Liver (tissue), 9 donors: Measurements from ENCODE around the gene RRP8. TPM values are rescaled to one million over a fixed set of nuclear protein-coding genes. Genes with fewer than 3 reads are reported as not detected.
A peak's percentile ranks its signal among the peaks of the same experiment; 100 is the strongest.

ENCODE experiments used
- DNase-seq: peaks from one replicate; pipeline ENCODE4 v3.0.0-alpha.2; 2017; ENCODE audit warnings: low spot score
- H3K27ac ChIP-seq, 2 donors: one replicate each; pipeline ENCODE4 v1.7.0; 2013; ENCODE audit warnings: inconsistent platforms in 2 of 2, low read length in 2 of 2, control low read depth in 1 of 2, low read depth in 1 of 2, mild to moderate bottlenecking in 1 of 2
- H3K27me3 ChIP-seq, 4 donors: one replicate each; pipeline versions ENCODE4 v1.6.1 to v1.7.0; 2013; ENCODE audit warnings: low read length in 3 of 4, inconsistent platforms in 1 of 4, mild to moderate bottlenecking in 1 of 4, moderate library complexity in 1 of 4; ENCODE audit not compliant: control insufficient read depth in 4 of 4, insufficient read depth in 4 of 4
- H3K36me3 ChIP-seq, 4 donors: one replicate each; pipeline versions ENCODE4 v1.6.1 to v1.7.0; 2013; ENCODE audit warnings: low read length in 3 of 4, mild to moderate bottlenecking in 3 of 4, low read depth in 1 of 4, moderate library complexity in 1 of 4; ENCODE audit not compliant: control insufficient read depth in 4 of 4, insufficient read depth in 3 of 4
- H3K4me1 ChIP-seq, 4 donors: one replicate each; pipeline versions ENCODE4 v1.6.1 to v1.7.0; 2013; ENCODE audit warnings: low read length in 3 of 4, mild to moderate bottlenecking in 3 of 4, moderate library complexity in 1 of 4; ENCODE audit not compliant: control insufficient read depth in 4 of 4, insufficient read depth in 4 of 4
- H3K4me3 ChIP-seq, 3 donors: one replicate each; pipeline versions ENCODE4 v1.6.1 to v1.7.0; 2013; ENCODE audit warnings: low read length in 3 of 3, control low read depth in 1 of 3, low read depth in 1 of 3, mild to moderate bottlenecking in 1 of 3
- H3K9ac ChIP-seq, 2 donors: one replicate each; pipeline ENCODE4 v1.7.0; 2013; ENCODE audit warnings: low read length in 2 of 2, mild to moderate bottlenecking in 2 of 2, moderate library complexity in 2 of 2, control low read depth in 1 of 2, low read depth in 1 of 2
- H3K9me3 ChIP-seq, 4 donors: one replicate each; pipeline versions ENCODE4 v1.6.1 to v1.7.0; 2013; ENCODE audit warnings: low read length in 3 of 4; ENCODE audit not compliant: control insufficient read depth in 4 of 4
- ATF3 ChIP-seq: IDR thresholded peaks from 2 replicates; pipeline ENCODE4 v1.6.1; 2016; ENCODE audit warnings: antibody characterized with exemption
- CTCF ChIP-seq: fragments of 150-350 bp; IDR thresholded peaks from 2 replicates; pipeline ENCODE4 v1.5.1; 2017; ENCODE audit warnings: improper control_type of control experiment, low read depth, low read length; ENCODE audit not compliant: missing input control
- EGR1 ChIP-seq, 2 donors: IDR thresholded peaks; 2 replicates each; pipeline ENCODE4 v1.6.1; 2016 to 2018; ENCODE audit warnings: antibody characterized with exemption in 2 of 2, low read depth in 2 of 2
- FOXA1 ChIP-seq: IDR thresholded peaks from 2 replicates; pipeline ENCODE4 v1.6.1; 2016; ENCODE audit warnings: antibody characterized with exemption
- FOXA2 ChIP-seq: IDR thresholded peaks from 2 replicates; pipeline ENCODE4 v1.6.1; 2016; ENCODE audit warnings: antibody characterized with exemption
- GABPA ChIP-seq, 2 donors: IDR thresholded peaks in 1 of 2; conservative IDR thresholded peaks in 1 of 2; 2 replicates each; pipeline ENCODE4 v1.6.1; 2016; ENCODE audit warnings: antibody characterized with exemption in 2 of 2, mild to moderate bottlenecking in 1 of 2, moderate library complexity in 1 of 2
- HNF4A ChIP-seq, 2 donors: conservative IDR thresholded peaks; 2 replicates each; pipeline ENCODE4 v1.6.1; 2016; ENCODE audit warnings: antibody characterized with exemption in 2 of 2, mild to moderate bottlenecking in 2 of 2
- HNF4G ChIP-seq: IDR thresholded peaks from 2 replicates; pipeline ENCODE4 v1.6.1; 2016; ENCODE audit warnings: antibody characterized with exemption
- JUND ChIP-seq, 2 donors: IDR thresholded peaks; 2 replicates each; pipeline ENCODE4 v1.6.1; 2016; ENCODE audit warnings: antibody characterized with exemption in 2 of 2
- MAX ChIP-seq: IDR thresholded peaks from 2 replicates; pipeline ENCODE4 v1.6.1; 2016; ENCODE audit warnings: antibody characterized with exemption
- NR2F2 ChIP-seq: IDR thresholded peaks from 2 replicates; pipeline ENCODE4 v1.6.1; 2016; ENCODE audit warnings: antibody characterized with exemption
- RAD21 ChIP-seq, 2 donors: IDR thresholded peaks; 2 replicates each; pipeline ENCODE4 v1.6.1; 2016; ENCODE audit warnings: antibody characterized with exemption in 2 of 2, mild to moderate bottlenecking in 2 of 2
- REST ChIP-seq: IDR thresholded peaks from 2 replicates; pipeline ENCODE4 v1.6.1; 2016; ENCODE audit warnings: antibody characterized with exemption, mild to moderate bottlenecking
- RXRA ChIP-seq, 2 donors: IDR thresholded peaks; 2 replicates each; pipeline ENCODE4 v1.6.1; 2017 to 2018; ENCODE audit warnings: antibody characterized with exemption in 2 of 2, mild to moderate bottlenecking in 1 of 2
- SP1 ChIP-seq: IDR thresholded peaks from 2 replicates; pipeline ENCODE4 v1.6.1; 2018; ENCODE audit warnings: antibody characterized with exemption, mild to moderate bottlenecking
- TAF1 ChIP-seq: conservative IDR thresholded peaks from 2 replicates; pipeline ENCODE4 v1.6.1; 2016; ENCODE audit warnings: antibody characterized with exemption, mild to moderate bottlenecking
- YY1 ChIP-seq: IDR thresholded peaks from 2 replicates; pipeline ENCODE4 v1.6.1; 2016; ENCODE audit warnings: antibody characterized with exemption, mild to moderate bottlenecking
- ZBTB33 ChIP-seq: IDR thresholded peaks from 2 replicates; pipeline ENCODE4 v1.6.1; 2016; ENCODE audit warnings: antibody characterized with exemption
- WGBS: extraction: QIAGEN DNeasy Blood & Tissue Kit; methylation state at CpG from one replicate; pipeline ENCODE4 v1.1.7; 2013; 5-methylcytosine and 5-hydroxymethylcytosine counted together
- polyA plus RNA-seq, 2 donors: library from polyadenylated mRNA; stranded (reverse) in 1 of 2; unstranded in 1 of 2; fragments of 200-250 nt in 1 of 2; fragments of >200 nt in 1 of 2; fragmentation: Nextera tagmentation in 1 of 2; extraction: Ambion mirVana in 1 of 2; gene quantifications; one replicate each; pipeline versions ENCODE4 v1.2.1 to v1.2.3, GENCODE V29; 2013 to 2015
- total RNA-seq, 2 donors: library from RNA; depleted of rRNA; stranded (reverse); fragments of >200 nt; gene quantifications; one replicate each; pipeline ENCODE4 v1.2.3, GENCODE V29; 2014
- donor health status: healthy.
- donor health status: healthy.
- donor health status: healthy.
- donor health status: healthy.
- donor health status: healthy.

RRP8 gene
- total and polyA plus RNA-seq, 4 donors = 10.3 to 12.6 (median 11.2) TPM

- Histone ChIP-seq H3K27me3 (no peaks in the 10 kb centered on the region), H3K36me3 (peaks cover 7 to 16% (median 8%) of the 10 kb centered on the region in 4 donors), H3K9me3 (no peaks in the 10 kb centered on the region), H3K4me1 (peaks cover 0 to 24% (median 12%) of the 10 kb centered on the region in 4 donors), H3K27ac (peak within 1 kb of the TSS; percentile 76 to 85), H3K4me3 (peak within 1 kb of the TSS; percentile 56 to 96 (median 68)), H3K9ac (peak within 1 kb of the TSS; percentile 81 to 83)
- DNase-seq = peak; percentile 93
- WGBS = under 1% methylated on average over 16 of the region's 16 CpGs
- no peak for TF ChIP-seq TAF1
- no peak for TF ChIP-seq FOXA1
- no peak for TF ChIP-seq ZBTB33
- peak; percentile 27 for TF ChIP-seq SP1
- TF ChIP-seq RXRA (IDR thresholded peaks at IDR 0.05) = peak in 1 of 2 donors; percentile 4
- no peak for TF ChIP-seq NR2F2
- no peak for TF ChIP-seq ATF3
- TF ChIP-seq GABPA (IDR thresholded peaks at IDR 0.05 in 1 of 2, conservative IDR thresholded peaks at IDR 0.05 in 1 of 2) = peak in 1 of 2 donors; percentile 52
- TF ChIP-seq JUND (IDR thresholded peaks at IDR 0.05) = peak in 1 of 2 donors; percentile 5
- no peak for TF ChIP-seq FOXA2
- TF ChIP-seq EGR1 (IDR thresholded peaks at IDR 0.05; ENCODE audit: low read depth in 2 of 2) = peak in 1 of 2 donors; percentile 24
- no peak for TF ChIP-seq HNF4A (conservative IDR thresholded peaks at IDR 0.05)
- TF ChIP-seq REST = peak; percentile 58
- no peak for TF ChIP-seq HNF4G
- peak in 1 of 2 donors; percentile 32 for TF ChIP-seq RAD21 (IDR thresholded peaks at IDR 0.05)
- TF ChIP-seq CTCF = no peak
- TF ChIP-seq YY1 = peak; percentile 69
- TF ChIP-seq MAX = no peak
Measured at GRCh38 chr11:6619004-6619745, 15.8 kb upstream of the RRP8 start, which contains the start of gene TPP1. Gene TPP1 (minus strand): TSS chr11:6619422. CDS start chr11:6619400, 22 bp downstream.
